ENCODE data around the gene EFHC1.

DNA sequence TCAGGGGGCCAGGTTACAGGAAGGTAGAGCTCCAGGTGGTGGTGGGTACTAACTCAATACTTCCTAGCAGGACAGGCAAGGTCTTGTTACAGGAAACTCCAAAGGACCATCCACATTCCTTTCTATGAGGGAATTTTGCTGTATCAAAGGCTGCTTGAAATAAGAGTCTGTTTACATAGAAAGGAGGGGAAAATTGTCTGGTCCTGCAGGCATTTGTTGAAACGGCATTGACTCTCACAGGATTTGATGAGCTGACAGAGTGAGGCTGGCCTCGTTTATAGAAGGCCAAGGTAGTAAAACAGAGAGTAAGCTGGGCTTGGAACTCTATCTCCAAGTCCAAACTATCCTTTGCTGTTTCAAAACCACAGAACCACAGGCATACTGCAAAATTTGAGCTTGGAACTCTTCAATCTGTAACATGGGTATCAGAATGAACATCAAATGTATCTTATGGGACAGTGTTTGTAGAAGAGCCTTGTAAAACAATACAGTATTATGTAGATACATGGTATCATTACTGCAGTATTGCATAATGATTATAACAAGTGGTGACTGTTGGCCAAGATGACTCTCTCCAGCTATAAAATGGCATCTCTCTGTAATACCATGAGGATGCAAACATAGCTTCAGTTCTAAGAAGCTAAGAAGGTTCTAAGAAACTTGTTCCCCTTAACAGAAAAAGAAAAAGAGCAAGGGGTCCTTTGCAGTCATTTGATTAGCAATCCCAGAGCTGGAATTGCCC, 95.2 kb downstream of the EFHC1 start:
- TF ChIP-seq POLR2A (IDR thresholded peaks at IDR 0.05; ENCODE audit: low read depth, low read length) (no peak), POLR2AphosphoS5 (IDR thresholded peaks at IDR 0.05; ENCODE audit: low read depth, low read length) (no peak)

Data from GM12892 (cell line).